SK-N-MC (cell line): Measurements from ENCODE around the gene DNAAF8.

Experiments
- EZH2 ChIP-seq: fragments of 200-600 bp; sonication (generic); IDR thresholded peaks from one replicate; pipeline ENCODE4 v1.6.1; 2017; ENCODE audit warnings: antibody characterized with exemption
- FOXP2 ChIP-seq: optimal IDR thresholded peaks from 2 replicates; pipeline ENCODE3; 2011; ENCODE audit warnings: mild to moderate bottlenecking, moderate library complexity; ENCODE audit not compliant: insufficient read depth; ENCODE audit errors: extremely low read length, control extremely low read depth
- POLR2AphosphoS5 ChIP-seq: IDR thresholded peaks from 2 replicates; pipeline ENCODE4 v1.6.1; 2012; ENCODE audit warnings: mild to moderate bottlenecking, low read depth, low read length, borderline replicate concordance

DNA sequence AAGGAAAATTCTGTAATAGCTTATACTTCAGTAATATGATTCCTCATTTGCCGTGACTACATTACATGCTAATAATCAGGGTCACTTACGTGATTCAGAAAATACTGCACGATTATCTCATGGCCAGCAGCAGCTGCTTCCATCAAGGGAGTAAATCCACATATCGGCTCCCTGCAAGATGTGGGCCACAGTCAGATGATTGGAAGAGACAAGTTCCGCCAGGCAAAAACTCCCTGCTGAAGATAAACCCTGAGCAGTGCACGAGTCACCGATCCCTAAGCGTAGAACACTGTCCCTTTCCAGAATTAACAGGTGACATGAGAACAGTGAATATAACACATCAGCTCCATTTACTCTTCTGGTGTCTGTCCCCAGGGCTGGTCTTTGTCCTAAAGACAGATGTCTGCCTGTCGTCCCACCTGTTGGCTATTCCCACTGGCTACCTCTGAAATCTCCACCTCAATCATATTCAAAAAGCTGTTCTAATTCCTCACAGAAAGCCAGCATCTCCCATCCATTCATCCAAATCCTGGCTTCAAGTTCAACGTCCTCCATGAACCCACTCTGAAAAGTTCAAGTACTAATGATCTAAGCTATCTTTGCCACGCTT, 9.6 kb upstream of the DNAAF8 start:
- TF ChIP-seq EZH2 (no peak), POLR2AphosphoS5 (no peak), FOXP2 (no peak)
